GM23248 (cell line): Measurements from ENCODE around the gene ICE1. TPM values are rescaled to one million over a fixed set of nuclear protein-coding genes. Genes with fewer than 3 reads are reported as not detected.
"Not testable (repeated sequence)": the region's sequence is repeated elsewhere in the genome, so short reads cannot be mapped to it uniquely, and the experiment has no call there.

Experiments
- DNase-seq: peaks from one replicate; pipeline ENCODE4 v3.0.0-alpha.2; 2015
- H2AFZ ChIP-seq: fragments of 200-600 bp; sonication (generic); 2 replicates; pipeline ENCODE4 v1.6.1; 2016; ENCODE audit warnings: antibody characterized with exemption
- H3F3A ChIP-seq: fragments of 200-600 bp; sonication (generic); 2 replicates; pipeline ENCODE4 v1.6.1; 2016; ENCODE audit warnings: mild to moderate bottlenecking, antibody characterized with exemption, mixed run types; ENCODE audit not compliant: insufficient read depth
- H3K27ac ChIP-seq: fragments of 200-600 bp; sonication (generic); 2 replicates; pipeline ENCODE4 v1.5.1; 2016; ENCODE audit warnings: mild to moderate bottlenecking
- H3K27me3 ChIP-seq: fragments of 200-600 bp; sonication (generic); replicated peaks from 2 replicates; pipeline ENCODE4 v1.6.1; 2016; ENCODE audit warnings: mild to moderate bottlenecking; ENCODE audit not compliant: insufficient read depth
- H3K36me3 ChIP-seq: fragments of 200-600 bp; sonication (generic); 2 replicates; pipeline ENCODE4 v1.6.1; 2016; ENCODE audit warnings: low read depth, mild to moderate bottlenecking
- H3K4me1 ChIP-seq: fragments of 200-600 bp; sonication (generic); 2 replicates; pipeline ENCODE4 v1.6.1; 2016; ENCODE audit warnings: mild to moderate bottlenecking; ENCODE audit not compliant: insufficient read depth
- H3K4me2 ChIP-seq: fragments of 200-600 bp; sonication (generic); one replicate; pipeline ENCODE4 v1.6.1; 2016; ENCODE audit warnings: mild to moderate bottlenecking; ENCODE audit not compliant: unreplicated experiment
- H3K4me3 ChIP-seq: fragments of 200-600 bp; sonication (generic); 2 replicates; pipeline ENCODE4 v1.5.1; 2016; ENCODE audit warnings: mild to moderate bottlenecking
- H3K79me2 ChIP-seq: fragments of 200-600 bp; sonication (generic); 2 replicates; pipeline ENCODE4 v1.6.1; 2016; ENCODE audit warnings: mild to moderate bottlenecking; ENCODE audit not compliant: insufficient read depth
- H3K9ac ChIP-seq: fragments of 200-600 bp; sonication (generic); 2 replicates; pipeline ENCODE4 v1.6.1; 2016; ENCODE audit warnings: mild to moderate bottlenecking
- H3K9me2 ChIP-seq: fragments of 200-600 bp; sonication (generic); 2 replicates; pipeline ENCODE4 v1.6.1; 2016; ENCODE audit warnings: mixed run types, mild to moderate bottlenecking, moderate library complexity; ENCODE audit not compliant: insufficient read depth
- H3K9me3 ChIP-seq: fragments of 200-600 bp; sonication (generic); one replicate; pipeline ENCODE4 v1.6.1; 2017; ENCODE audit warnings: low read depth
- H4K20me1 ChIP-seq: fragments of 200-600 bp; sonication (generic); 2 replicates; pipeline ENCODE4 v1.6.0; 2016; ENCODE audit not compliant: insufficient read depth
- EZH2 ChIP-seq: fragments of 200-600 bp; sonication (generic); IDR thresholded peaks from 2 replicates; pipeline ENCODE4 v1.6.1; 2018; ENCODE audit warnings: antibody characterized with exemption, mild to moderate bottlenecking; ENCODE audit not compliant: insufficient read depth, poor library complexity, severe bottlenecking
- EZH2phosphoT487 ChIP-seq: fragments of 200-600 bp; sonication (generic); IDR thresholded peaks from 2 replicates; pipeline ENCODE4 v1.6.1; 2018; ENCODE audit warnings: antibody characterized with exemption, moderate library complexity, mild to moderate bottlenecking, low read depth; ENCODE audit not compliant: insufficient read depth
- WGBS, 2 experiments: methylation state at CpG; one replicate each; pipeline ENCODE4 v1.1.6; 2015 to 2017; ENCODE audit warnings: low lambda C conversion rate in 2 of 2, low coverage in 1 of 2; ENCODE audit errors: missing lambda C conversion rate in 2 of 2; 5-methylcytosine and 5-hydroxymethylcytosine counted together
- in situ Hi-C: fragments of 300-500 bp; cut with MboI; formaldehyde crosslinking; loops from 2 replicates; pipeline ENCODE4 v1.15.0; 2020
- polyA plus RNA-seq: library from polyadenylated mRNA; unstranded; fragments of >200 nt; fragmentation: Nextera tagmentation; extraction: Ambion mirVana; gene quantifications from 2 replicates; pipeline ENCODE4 v1.2.1, GENCODE V29; 2016
- total RNA-seq: library from RNA; depleted of rRNA; stranded (reverse); fragments of >200 nt; shearing (Covaris generic); gene quantifications from 2 replicates; pipeline ENCODE4 v1.2.3, GENCODE V29; 2014

Gene ICE1
- total and polyA plus RNA-seq, 2 experiments from 2014 or later = 12.2 to 17.0 TPM

DNA sequence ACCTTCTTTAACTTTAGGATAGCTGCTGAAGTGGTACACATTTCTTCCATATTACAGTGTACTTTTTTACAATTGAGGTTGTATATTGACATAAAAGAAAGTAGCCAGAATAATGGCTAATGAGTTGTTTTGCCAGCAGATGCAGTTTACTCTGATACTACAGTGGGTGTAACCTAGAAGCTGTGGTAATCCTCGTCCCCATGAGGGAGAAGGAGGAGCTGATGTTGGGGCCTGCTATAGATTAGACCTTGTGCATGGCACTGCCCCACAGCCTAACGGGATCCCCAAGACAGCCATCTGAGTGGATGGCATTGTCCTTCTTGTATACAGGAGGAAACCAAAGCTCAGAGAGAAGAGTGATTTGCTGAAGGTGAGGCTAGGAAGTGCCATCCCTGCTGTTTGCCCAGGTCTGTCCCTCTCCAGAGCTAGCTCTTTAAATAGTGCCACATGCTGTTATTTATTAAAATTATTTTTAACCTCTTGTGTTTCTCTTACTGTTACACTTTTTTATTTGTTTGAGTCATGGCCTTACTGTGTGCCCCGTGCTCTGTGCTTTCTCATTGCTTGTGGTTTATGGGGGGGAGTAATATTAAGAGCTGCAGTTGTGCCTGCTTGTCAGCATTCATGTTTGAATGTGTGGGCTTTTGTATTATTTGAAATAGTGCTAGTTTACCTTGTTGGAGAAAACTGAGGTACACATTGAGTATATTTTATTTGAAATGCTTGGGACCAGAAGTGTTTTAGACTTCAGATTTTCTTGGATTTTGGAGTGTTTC is 65.3 kb downstream of the ICE1 start:
- Histone ChIP-seq H3K9ac (no peak overlapping the region), H3K4me2 (no peak overlapping the region), H3K36me3 (peaks cover 14% of the 10 kb centered on the region; the same call in 1 of the 2 replicates), H3K4me3 (no peak overlapping the region), H3K79me2 (no peaks in the 10 kb centered on the region), H3K9me3 (no peaks in the 10 kb centered on the region), H3K4me1 (peaks cover 8% of the 10 kb centered on the region; the same call in 1 of the 2 replicates), H3K27me3 (no peaks in the 10 kb centered on the region), H2AFZ (no peak overlapping the region), H4K20me1 (no peaks in the 10 kb centered on the region), H3F3A (peaks cover 22% of the 10 kb centered on the region), H3K27ac (no peak overlapping the region), H3K9me2 (no peaks in the 10 kb centered on the region)
- 43 to 54% methylated on average over 3 of the region's 3 CpGs for WGBS, 2 experiments
- in situ Hi-C loops = loop anchor here (10.0 kb wide), 1 partner anchor 1237 kb away; no protein-coding TSS in a partner anchor
- DNase-seq = no peak
- TF ChIP-seq EZH2 (no peak), EZH2phosphoT487 (no peak)

DNA sequence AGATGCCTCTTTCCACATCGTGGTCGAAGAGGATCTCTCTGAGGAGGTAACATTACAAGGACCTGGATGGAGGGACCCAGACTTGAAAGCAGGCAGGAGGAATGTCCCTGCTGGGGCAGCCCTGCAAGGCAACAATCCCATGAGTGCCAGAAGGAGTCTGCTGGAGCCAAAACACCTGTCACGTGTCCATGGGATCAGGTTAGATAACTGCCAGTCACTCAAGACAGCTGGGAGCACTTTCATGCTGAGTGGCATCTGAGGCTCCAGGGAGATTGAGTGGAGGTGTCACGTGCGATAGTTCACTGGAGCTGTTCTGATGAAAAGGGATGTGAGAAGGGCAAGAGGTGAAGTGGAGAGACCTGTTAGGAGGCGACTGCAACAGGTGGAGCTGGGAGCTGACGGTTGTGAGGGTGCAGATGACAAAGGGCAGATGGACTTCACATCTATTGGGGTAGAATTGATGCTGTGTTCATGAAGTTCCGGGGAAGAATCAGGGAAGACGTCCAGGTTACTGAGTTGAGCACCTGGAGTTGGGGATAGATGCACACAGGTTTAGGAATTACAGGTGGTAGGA is 68.4 kb downstream of the ICE1 start:
- Histone ChIP-seq H3F3A (peaks cover 11% of the 10 kb centered on the region), H4K20me1 (no peaks in the 10 kb centered on the region), H2AFZ (no peak overlapping the region), H3K9me2 (no peaks in the 10 kb centered on the region), H3K27me3 (no peaks in the 10 kb centered on the region), H3K9me3 (no peaks in the 10 kb centered on the region), H3K79me2 (no peaks in the 10 kb centered on the region), H3K4me3 (no peak overlapping the region), H3K27ac (no peak overlapping the region), H3K4me1 (peaks cover 5% of the 10 kb centered on the region; the same call in 1 of the 2 replicates), H3K9ac (no peak overlapping the region), H3K36me3 (peaks cover 14% of the 10 kb centered on the region; the same call in 1 of the 2 replicates), H3K4me2 (no peak overlapping the region)
- no peak for DNase-seq
- 50 to 51% methylated on average over 9 of the region's 9 CpGs for WGBS, 2 experiments
- TF ChIP-seq EZH2phosphoT487 = no peak
- no peak for TF ChIP-seq EZH2
- in situ Hi-C loops = loop anchor here (10.0 kb wide), 1 partner anchor 1084 kb away; no protein-coding TSS in a partner anchor

DNA sequence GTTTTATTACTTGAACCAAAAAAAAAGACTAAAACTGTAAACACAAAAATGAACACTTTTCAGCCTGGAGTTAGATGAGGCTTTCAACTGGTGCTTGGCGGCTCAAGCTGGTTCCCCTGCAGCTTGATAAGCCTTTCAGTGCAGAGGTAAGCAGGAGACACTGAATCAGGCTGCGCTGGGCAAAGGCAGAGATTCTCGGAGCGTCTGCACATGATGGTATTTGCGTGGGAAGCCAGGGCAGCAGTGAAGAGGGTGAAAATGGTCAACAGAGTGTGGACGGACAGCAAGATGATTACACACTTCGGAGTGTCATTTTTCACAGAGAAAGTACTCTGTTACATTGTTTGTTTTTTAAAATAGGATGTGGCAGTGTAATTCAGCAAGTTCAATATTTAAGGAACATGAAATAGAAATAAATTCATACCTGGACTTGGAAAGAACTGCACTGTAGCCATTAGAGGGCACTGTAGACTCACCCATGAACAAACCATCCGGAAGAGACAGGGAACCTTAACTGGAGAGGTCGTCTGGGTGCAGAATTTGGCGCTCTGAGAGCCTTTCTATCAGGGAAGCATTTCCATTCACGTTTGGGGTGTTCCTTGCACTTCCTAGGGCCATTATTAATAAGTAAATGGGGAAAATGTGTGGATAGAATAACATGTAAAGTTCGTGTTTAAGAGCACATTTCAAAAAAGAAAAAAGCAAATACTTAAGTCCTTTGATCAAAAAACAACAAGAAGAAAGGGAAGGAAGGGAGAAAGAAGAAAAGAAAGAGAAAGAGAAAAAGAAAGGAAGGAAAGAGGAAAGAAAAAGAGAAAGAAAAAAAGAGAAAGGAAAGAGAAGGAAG is 69.8 kb downstream of the ICE1 start:
- no peak overlapping the region for H3K27ac ChIP-seq
- peak overlapping the region; percentile 60 for H3K4me2 ChIP-seq
- no peak overlapping the region for H3K9ac ChIP-seq
- H3K4me3 ChIP-seq = no peak overlapping the region
- peak overlapping the region; percentile 42; the same call in 1 of the 2 replicates for H2AFZ ChIP-seq
- 0 out of 2 replicates have a peak, but pooled peaks cover 14% of the 10 kb centered on the region for H3K36me3 ChIP-seq
- in situ Hi-C loops = loop anchor here (10.0 kb wide), 1 partner anchor 1082 kb away; no protein-coding TSS in a partner anchor
- no peaks in the 10 kb centered on the region for H3K79me2 ChIP-seq
- no peaks in the 10 kb centered on the region for H3K9me2 ChIP-seq
- peaks cover 21% of the 10 kb centered on the region for H3F3A ChIP-seq
- no peaks in the 10 kb centered on the region for H3K9me3 ChIP-seq
- TF ChIP-seq EZH2 (no peak), EZH2phosphoT487 (no peak)
- H3K27me3 ChIP-seq = 0 out of 2 replicates have a peak, but pooled peaks cover 1% of the 10 kb centered on the region
- H3K4me1 ChIP-seq = peaks cover 5% of the 10 kb centered on the region; the same call in 1 of the 2 replicates
- H4K20me1 ChIP-seq = no peaks in the 10 kb centered on the region
- 15 to 18% methylated on average over 12 of the region's 12 CpGs for WGBS, 2 experiments
- DNase-seq = peak; percentile 67

DNA sequence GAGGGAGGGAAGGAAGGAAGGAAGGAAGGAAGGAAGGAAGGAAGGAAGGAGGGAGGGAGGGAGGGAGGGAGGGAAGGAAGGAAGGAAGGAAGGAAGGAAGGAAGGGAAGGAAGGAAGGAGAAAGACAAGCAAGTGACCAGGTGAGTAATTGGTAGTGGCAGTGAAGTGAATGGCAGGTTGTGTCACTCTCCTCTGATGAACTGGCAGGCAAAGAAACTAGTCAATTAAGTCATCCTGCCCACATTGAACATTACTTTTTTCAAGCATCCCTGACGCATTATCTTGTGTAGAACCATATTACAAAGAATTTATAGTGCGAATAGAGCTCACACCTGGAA is 70.4 kb downstream of the ICE1 start:
- H3K79me2 ChIP-seq, H3K4me1 ChIP-seq, H4K20me1 ChIP-seq, H2AFZ ChIP-seq, H3K4me3 ChIP-seq, H3K27me3 ChIP-seq, H3K9ac ChIP-seq, H3K9me2 ChIP-seq, H3K9me3 ChIP-seq, H3K4me2 ChIP-seq, DNase-seq, H3K27ac ChIP-seq: not testable (repeated sequence)
- WGBS, 2 experiments = 94 to 100% methylated on average over 2 of the region's 2 CpGs
- Histone ChIP-seq H3F3A (peaks cover 21% of the 10 kb centered on the region), H3K36me3 (0 out of 2 replicates have a peak, but pooled peaks cover 14% of the 10 kb centered on the region)
- in situ Hi-C loops = loop anchor here (10.0 kb wide), 1 partner anchor 1082 kb away; no protein-coding TSS in a partner anchor
